GM12878 (cell line): ENCODE data around the gene CREBBP.

Source experiments
- BHLHE40 ChIP-seq, 2 experiments: fragments of 450-650 bp in 1 of 2; IDR thresholded peaks; 2 replicates each; pipeline ENCODE4 v1.6.1; 2011 to 2017; ENCODE audit warnings: low read depth in 2 of 2, borderline replicate concordance in 1 of 2, improper control_type of control experiment in 1 of 2, low read length in 1 of 2, mild to moderate bottlenecking in 1 of 2
- CTCF ChIP-seq, 3 experiments: IDR thresholded peaks in 2 of 3; conservative IDR thresholded peaks in 1 of 3; 2 replicates each; pipeline ENCODE4 v1.5.1; 2011; ENCODE audit warnings: low read depth in 3 of 3, low read length in 3 of 3, mild to moderate bottlenecking in 3 of 3, control low read depth in 2 of 3, moderate library complexity in 2 of 3, inconsistent platforms in 1 of 3, mixed read lengths in 1 of 3; ENCODE audit not compliant: control insufficient read depth in 2 of 3, insufficient read depth in 1 of 3; ENCODE audit errors: extremely low read depth in 1 of 3
- JUND ChIP-seq: IDR thresholded peaks from 2 replicates; pipeline ENCODE4 v1.6.1; 2012; ENCODE audit warnings: low read depth, mild to moderate bottlenecking, low read length, improper control_type of control experiment, moderate library complexity
- POLR2A ChIP-seq: IDR thresholded peaks from 2 replicates; pipeline ENCODE4 v1.6.1; 2011; ENCODE audit warnings: low read depth, mild to moderate bottlenecking, low read length
- SMC3 ChIP-seq: IDR thresholded peaks from 2 replicates; pipeline ENCODE4 v1.6.1; 2011; ENCODE audit warnings: low read length, improper control_type of control experiment, borderline replicate concordance
- ZNF274 ChIP-seq: IDR thresholded peaks from one replicate; pipeline ENCODE4 v1.8.0; 2011; ENCODE audit not compliant: insufficient read length, insufficient read depth

GRCh38 chr16:3722508-3722907, 158.0 kb downstream of the CREBBP start:
- TF ChIP-seq JUND (no peak), ZNF274 (no peak), CTCF (IDR thresholded peaks at IDR 0.05 in 2 of 3, conservative IDR thresholded peaks at IDR 0.05 in 1 of 3; ENCODE audit: control insufficient read depth in 2 of 3, extremely low read depth in 1 of 3, insufficient read depth in 1 of 3, low read depth in 3 of 3, low read length in 3 of 3) (no peak), BHLHE40 (IDR thresholded peaks at IDR 0.05; ENCODE audit: borderline replicate concordance in 1 of 2, low read depth in 2 of 2, low read length in 1 of 2) (no peak), SMC3 (no peak), POLR2A (no peak)
